ENCODE data around the gene ERMP1.

GRCh38 chr9:5876026-5876425, 43.1 kb upstream of the ERMP1 start:
- TF ChIP-seq POLR2AphosphoS5 (IDR thresholded peaks at IDR 0.05; ENCODE audit: low read depth, low read length) (no peak), POLR2A (IDR thresholded peaks at IDR 0.05; ENCODE audit: low read depth, low read length) (no peak), TAF1 (IDR thresholded peaks at IDR 0.05; ENCODE audit: borderline replicate concordance, low read depth, low read length) (no peak)

Data from GM12892 (cell line).